Retinal pigment epithelial cell (primary cell): ENCODE data around the gene C1orf141.

Experiments
- DNase-seq: peaks from one replicate; pipeline ENCODE4 v3.0.0-alpha.2; 2010; ENCODE audit warnings: low read depth
- H3K4me3 ChIP-seq: 2 replicates; pipeline ENCODE4 v1.5.1; 2011; ENCODE audit warnings: mild to moderate bottlenecking, low read length, control low read depth, moderate library complexity
- TF ChIP-seq, protein P1 (sequence below): conservative IDR thresholded peaks from 2 replicates; pipeline ENCODE4 v1.5.1; 2011; ENCODE audit warnings: low read depth, low read length, control low read depth, inconsistent platforms

C1orf141 gene

DNA sequence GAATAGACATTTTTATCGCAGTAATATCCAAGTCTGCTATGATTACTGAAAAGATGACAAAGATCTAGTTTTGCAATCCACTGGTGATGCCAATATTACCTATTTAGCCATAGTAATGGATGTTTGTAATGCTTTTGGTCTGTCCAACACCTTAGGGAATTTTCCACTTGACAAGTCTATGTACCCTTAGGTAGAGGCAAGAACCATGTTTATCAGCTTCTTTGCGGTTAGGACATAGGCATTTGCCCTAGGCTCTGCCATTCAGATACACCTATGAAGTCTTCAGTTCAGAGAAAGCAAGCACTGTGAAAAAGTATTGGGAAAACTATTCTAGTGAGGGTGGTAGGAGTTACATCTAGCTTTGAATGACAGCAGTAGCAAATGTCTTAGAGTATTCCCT, 40.6 kb downstream of the C1orf141 start:
- no peak overlapping the region for H3K4me3 ChIP-seq
- no peak for DNase-seq
- TF ChIP-seq, protein P1, sequence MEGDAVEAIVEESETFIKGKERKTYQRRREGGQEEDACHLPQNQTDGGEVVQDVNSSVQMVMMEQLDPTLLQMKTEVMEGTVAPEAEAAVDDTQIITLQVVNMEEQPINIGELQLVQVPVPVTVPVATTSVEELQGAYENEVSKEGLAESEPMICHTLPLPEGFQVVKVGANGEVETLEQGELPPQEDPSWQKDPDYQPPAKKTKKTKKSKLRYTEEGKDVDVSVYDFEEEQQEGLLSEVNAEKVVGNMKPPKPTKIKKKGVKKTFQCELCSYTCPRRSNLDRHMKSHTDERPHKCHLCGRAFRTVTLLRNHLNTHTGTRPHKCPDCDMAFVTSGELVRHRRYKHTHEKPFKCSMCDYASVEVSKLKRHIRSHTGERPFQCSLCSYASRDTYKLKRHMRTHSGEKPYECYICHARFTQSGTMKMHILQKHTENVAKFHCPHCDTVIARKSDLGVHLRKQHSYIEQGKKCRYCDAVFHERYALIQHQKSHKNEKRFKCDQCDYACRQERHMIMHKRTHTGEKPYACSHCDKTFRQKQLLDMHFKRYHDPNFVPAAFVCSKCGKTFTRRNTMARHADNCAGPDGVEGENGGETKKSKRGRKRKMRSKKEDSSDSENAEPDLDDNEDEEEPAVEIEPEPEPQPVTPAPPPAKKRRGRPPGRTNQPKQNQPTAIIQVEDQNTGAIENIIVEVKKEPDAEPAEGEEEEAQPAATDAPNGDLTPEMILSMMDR: no peak

DNA sequence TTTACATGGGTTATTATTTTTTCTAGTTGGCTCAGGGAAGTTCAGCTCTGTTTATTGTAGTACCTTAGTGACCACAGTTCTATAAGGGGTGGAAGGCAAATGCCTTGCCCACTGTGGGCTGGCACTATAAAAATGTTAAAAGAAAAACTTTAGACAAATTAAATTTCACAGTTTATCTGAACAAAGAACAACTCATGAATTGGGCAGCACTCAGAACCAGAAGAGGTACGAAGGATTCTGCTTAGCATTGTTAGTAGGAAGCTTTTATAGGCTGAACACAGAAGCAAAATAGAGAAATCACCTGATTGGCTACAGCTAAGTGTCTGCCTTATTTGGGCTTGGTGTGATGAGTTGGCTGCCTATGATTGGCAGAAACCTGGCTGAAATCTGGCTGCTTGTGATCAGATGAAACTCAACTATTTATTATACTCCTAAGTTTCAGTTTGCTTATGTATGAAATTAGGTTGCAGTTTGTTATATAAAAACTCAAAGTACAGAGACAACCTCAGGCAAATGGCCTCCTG, 45.0 kb downstream of the C1orf141 start:
- TF ChIP-seq, protein P1: no peak
- no peak for DNase-seq

DNA sequence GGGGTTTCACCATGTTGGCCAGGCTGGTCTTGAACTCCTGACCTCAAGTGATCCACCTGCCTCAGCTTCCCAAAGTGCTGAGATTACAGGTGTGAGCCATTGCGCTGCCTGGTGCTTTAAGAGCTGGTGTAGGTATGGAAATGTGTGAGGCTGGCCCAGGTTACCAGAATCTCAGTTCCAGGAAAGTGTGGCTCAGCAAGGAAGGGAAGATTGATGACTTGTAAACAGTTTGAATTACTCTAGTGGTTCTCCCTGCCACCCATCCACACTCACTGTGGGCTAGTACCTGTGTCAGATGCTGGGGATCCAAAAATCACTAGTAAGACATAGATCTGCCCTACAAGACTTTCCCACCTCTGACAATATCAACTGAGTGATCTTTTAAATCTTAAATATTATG, 46.3 kb downstream of the C1orf141 start:
- TF ChIP-seq, protein P1: no peak
- DNase-seq: no peak

More for the DNA sequence above, 45.0 kb downstream of the C1orf141 start:
- H3K4me3 ChIP-seq: no peak overlapping the region

DNA sequence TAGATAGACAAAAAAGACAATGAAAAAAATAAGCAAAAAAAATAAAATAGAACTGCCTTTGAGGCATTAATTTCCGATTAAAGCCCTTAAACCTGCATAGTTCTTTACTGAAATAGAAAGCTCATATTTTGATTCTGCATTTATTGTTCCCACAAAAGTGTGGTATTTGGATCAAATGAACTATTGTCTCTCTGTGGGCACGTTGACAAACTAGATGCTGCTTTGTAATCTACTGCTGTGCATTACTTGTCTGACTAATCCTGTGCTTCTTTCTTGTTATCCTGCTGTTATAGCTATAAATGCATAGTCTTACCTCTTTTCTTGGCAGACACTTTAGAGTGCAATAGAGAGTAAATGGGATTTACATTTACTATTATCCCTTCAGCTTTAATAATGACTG, 49.4 kb downstream of the C1orf141 start:
- H3K4me3 ChIP-seq: no peak overlapping the region
- TF ChIP-seq, protein P1: no peak
- DNase-seq: no peak

More for the DNA sequence above, 46.3 kb downstream of the C1orf141 start:
- no peak overlapping the region for H3K4me3 ChIP-seq

DNA sequence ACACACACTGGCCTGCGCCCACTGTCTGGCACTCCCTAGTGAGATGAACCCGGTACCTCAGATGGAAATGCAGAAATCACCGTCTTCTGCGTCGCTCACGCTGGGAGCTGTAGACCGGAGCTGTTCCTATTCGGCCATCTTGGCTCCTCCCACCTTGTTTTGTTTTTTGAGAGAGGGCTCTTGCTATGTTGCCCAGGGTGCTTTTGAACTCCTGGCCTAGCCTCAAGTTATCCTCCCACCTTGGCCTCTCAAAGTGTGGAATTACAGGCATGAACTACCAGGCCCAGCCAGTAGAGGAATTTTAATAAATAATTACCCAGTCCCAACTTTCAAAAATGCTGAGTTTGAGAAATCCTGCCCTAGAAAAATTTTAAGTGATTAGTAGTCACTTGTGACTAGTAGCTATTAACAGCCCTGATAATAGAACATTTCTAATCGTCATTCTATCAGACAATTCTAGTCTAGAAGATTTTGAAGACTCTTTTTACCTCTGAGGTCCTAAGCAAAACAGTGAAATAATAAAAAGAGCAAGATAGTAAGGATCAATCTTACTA, 49.9 kb downstream of the C1orf141 start:
- TF ChIP-seq, protein P1: no peak
- H3K4me3 ChIP-seq: no peak overlapping the region
- no peak for DNase-seq

DNA sequence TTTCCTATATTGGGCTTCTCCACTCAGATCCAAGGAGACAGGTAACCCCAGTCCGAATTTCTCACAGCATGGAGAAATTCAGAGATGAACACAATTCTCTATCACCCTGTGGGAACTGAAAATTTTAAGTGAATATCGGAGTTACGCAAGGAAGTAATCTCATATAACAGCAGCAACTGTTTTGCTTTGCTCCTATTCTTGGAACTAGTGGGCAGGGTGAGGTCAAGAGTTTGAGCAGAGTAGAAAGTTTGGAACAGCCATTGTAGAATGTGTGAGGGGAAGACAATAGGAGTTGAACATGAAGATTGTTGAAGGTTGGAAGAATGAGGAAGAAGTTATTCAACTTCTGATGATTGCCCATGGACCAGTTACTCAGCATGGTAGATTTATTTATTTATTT, 56.5 kb downstream of the C1orf141 start:
- DNase-seq: no peak
- TF ChIP-seq, protein P1: no peak
- H3K4me3 ChIP-seq: no peak overlapping the region

DNA sequence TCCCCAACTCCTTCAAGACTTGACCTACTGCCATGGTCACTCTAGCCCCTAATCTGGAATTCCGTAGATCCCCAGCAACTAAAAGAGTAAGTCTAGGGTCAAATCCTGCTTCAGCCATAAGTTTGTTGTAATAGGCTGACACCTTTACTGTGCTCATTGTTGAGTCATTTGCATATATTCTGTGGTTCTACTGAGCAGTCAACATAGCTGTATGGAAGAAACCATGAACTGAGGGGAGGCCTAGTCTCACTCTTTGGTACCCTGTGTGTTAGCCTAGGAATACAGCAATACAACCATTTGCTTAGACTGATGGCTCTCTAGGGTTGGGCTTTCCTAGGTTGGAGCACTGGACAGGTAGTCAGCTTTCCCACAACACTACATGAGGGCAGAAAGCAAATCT, 57.2 kb downstream of the C1orf141 start:
- TF ChIP-seq, protein P1: no peak
- DNase-seq: no peak
- no peak overlapping the region for H3K4me3 ChIP-seq
